Measurements from ENCODE around the gene RNU1-3. TPM values are rescaled to one million over a fixed set of nuclear protein-coding genes. Genes with fewer than 3 reads are reported as not detected.
"Not testable (repeated sequence)": the region's sequence is repeated elsewhere in the genome, so short reads cannot be mapped to it uniquely, and the experiment has no call there.

The RNU1-3 gene
- total RNA-seq (2021; fragmentation: NEBNext Ultra II Directional; extraction: Animal tissue kit (Norgen Biotek cat#: 25700)) (1,303 and 1,497 TPM in 2 replicates), polyA plus RNA-seq (2011; rRNA removed) (under 0.01 and 145 TPM in 2 replicates), polyA minus RNA-seq (2011; rRNA and poly(A)+ RNA removed) (10,411 and 22,262 TPM in 2 replicates)
- polyA plus RNA-seq (2011; cell fraction: cytosol; rRNA removed) = under 0.01 TPM
- polyA plus RNA-seq (2011; cell fraction: nucleus; rRNA removed) = under 0.01 TPM
- polyA plus RNA-seq (2012, experiment 1 of 2) = 20.3 to 94.3 TPM in 2 of 4 replicates, not detected in the others
- not detected for polyA plus RNA-seq (2012, experiment 2 of 2)
- polyA plus RNA-seq (2013, experiment 1 of 2) = not detected
- not detected for polyA plus RNA-seq (2013, experiment 2 of 2)
- polyA minus RNA-seq (2011; cell fraction: cytosol; rRNA and poly(A)+ RNA removed) = 63,669 TPM
- polyA minus RNA-seq (2011; cell fraction: nucleus; rRNA and poly(A)+ RNA removed) = 43,973 TPM
- long read RNA-seq, experiment 1 = 0 reads
- long read RNA-seq, experiment 2 = 0 reads

DNA sequence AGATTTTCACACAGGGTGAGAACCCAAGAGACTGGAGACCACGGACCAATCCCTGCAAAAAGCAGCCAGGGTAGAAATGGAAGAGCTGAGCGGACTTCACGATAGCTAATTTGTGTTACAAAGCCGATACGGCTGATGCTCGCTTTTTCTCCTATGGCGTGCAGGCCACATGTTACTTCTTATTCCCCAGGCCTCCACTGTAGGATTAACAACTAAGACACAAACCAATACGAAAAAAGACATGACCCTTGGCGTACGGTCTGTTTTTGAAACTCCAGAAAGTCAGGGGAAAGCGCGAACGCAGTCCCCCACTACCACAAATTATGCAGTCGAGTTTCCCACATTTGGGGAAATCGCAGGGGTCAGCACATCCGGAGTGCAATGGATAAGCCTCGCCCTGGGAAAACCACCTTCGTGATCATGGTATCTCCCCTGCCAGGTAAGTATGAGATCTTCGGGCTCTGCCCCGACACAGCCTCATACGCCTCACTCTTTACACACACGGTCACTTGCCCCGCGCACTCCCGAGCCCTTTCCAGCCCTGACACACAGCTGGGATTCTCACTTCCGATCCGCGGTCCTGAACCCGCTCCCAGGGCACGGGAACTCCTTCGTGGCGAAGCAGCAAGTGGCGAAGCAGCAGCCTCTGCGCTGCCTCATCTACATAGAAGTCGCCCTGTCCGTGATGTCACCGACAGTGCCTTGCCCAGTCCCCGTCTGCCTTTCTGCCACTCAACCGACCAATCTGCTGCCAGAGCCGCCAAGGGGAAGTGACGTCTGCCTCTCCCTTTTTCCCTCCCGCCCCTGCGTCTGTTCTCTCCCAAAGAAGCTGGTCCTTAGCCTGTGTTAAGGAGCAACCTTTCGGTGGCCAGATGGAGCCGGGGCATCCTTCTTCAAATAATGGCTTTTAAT, at the start of gene RNU1-3:
Gene RNU1-3 (minus strand): TSS at position 447 of the 912 bp plus-strand sequence.
- H4K91ac ChIP-seq (replicated peaks; ENCODE audit: insufficient read length, low read length); H3K18ac ChIP-seq (ENCODE audit: extremely low read depth, low read length); H3K4ac ChIP-seq (replicated peaks; ENCODE audit: insufficient read length, low read depth, low read length); H2BK5ac ChIP-seq (ENCODE audit: low read depth, low read length); H4K8ac ChIP-seq (ENCODE audit: extremely low read depth, insufficient read depth, low read length); H4K5ac ChIP-seq (ENCODE audit: insufficient read length, low read depth, low read length); H3K4me1 ChIP-seq (replicated peaks in 1 of 4; ENCODE audit: control insufficient read depth in 3 of 4, insufficient read depth in 4 of 4, low read length in 3 of 4); H4K20me1 ChIP-seq (replicated peaks in 1 of 2; ENCODE audit: control insufficient read depth in 1 of 2, insufficient read depth in 2 of 2, low read length in 2 of 2); H3K27me3 ChIP-seq (replicated peaks in 1 of 4; ENCODE audit: control insufficient read depth in 3 of 4, extremely low read depth in 1 of 4, insufficient read depth in 3 of 4, low read length in 3 of 4); H2BK15ac ChIP-seq (ENCODE audit: low read length); H2AK5ac ChIP-seq (ENCODE audit: low read depth, low read length); H2BK20ac ChIP-seq (ENCODE audit: low read length); H3K23ac ChIP-seq (ENCODE audit: insufficient read length); H3K56ac ChIP-seq (replicated peaks; ENCODE audit: insufficient read length, low read depth, low read length); H3K14ac ChIP-seq (ENCODE audit: insufficient read length); FAIRE-seq; H2AFZ ChIP-seq (ENCODE audit: low read length); H3K79me1 ChIP-seq (ENCODE audit: low read depth, low read length); POLR2A ChIA-PET (ENCODE audit: partially characterized antibody); H3K27ac ChIP-seq (ENCODE audit: low read depth, low read length); CTCF ChIA-PET (ENCODE audit: partially characterized antibody); H2BK12ac ChIP-seq (ENCODE audit: low read depth, low read length); H3K36me3 ChIP-seq (ENCODE audit: control insufficient read depth in 2 of 4, insufficient read depth in 4 of 4, low read length in 3 of 4); H3K4me3 ChIP-seq (ENCODE audit: extremely low read depth in 1 of 4, insufficient read depth in 2 of 4, low read depth in 3 of 4, low read length in 4 of 4); H3K9me3 ChIP-seq (ENCODE audit: insufficient read depth in 2 of 2, low read depth in 1 of 2, low read length in 1 of 2); H3K4me2 ChIP-seq (ENCODE audit: insufficient read depth in 1 of 2, low read depth in 2 of 2, low read length in 2 of 2); H3K79me2 ChIP-seq (ENCODE audit: control insufficient read depth in 1 of 2, insufficient read depth in 2 of 2, low read length in 2 of 2); H2BK120ac ChIP-seq (replicated peaks; ENCODE audit: low read depth, low read length); H3K23me2 ChIP-seq (ENCODE audit: low read depth, low read length); DNase-seq (ENCODE audit: low read depth in 1 of 2, low spot score in 2 of 2); H3K9ac ChIP-seq (replicated peaks in 1 of 4; ENCODE audit: extremely low read depth in 1 of 4, low read depth in 3 of 4, low read length in 3 of 4): not testable (repeated sequence)
- no CpG with 5 or more reads among the region's 45 CpGs for WGBS, 2 experiments (ENCODE audit: extremely low coverage in 1 of 2, insufficient coverage in 1 of 2, insufficient read length in 1 of 2, insufficient replicate concordance in 2 of 2, low coverage in 1 of 2, low lambda C conversion rate in 2 of 2, missing lambda C conversion rate in 1 of 2)

Measured in H1 (cell line).